ENCODE results near the gene WDPCP.
"Not testable (repeated sequence)": the region's sequence is repeated elsewhere in the genome, so short reads cannot be mapped to it uniquely, and the experiment has no call there.

WDPCP gene

DNA sequence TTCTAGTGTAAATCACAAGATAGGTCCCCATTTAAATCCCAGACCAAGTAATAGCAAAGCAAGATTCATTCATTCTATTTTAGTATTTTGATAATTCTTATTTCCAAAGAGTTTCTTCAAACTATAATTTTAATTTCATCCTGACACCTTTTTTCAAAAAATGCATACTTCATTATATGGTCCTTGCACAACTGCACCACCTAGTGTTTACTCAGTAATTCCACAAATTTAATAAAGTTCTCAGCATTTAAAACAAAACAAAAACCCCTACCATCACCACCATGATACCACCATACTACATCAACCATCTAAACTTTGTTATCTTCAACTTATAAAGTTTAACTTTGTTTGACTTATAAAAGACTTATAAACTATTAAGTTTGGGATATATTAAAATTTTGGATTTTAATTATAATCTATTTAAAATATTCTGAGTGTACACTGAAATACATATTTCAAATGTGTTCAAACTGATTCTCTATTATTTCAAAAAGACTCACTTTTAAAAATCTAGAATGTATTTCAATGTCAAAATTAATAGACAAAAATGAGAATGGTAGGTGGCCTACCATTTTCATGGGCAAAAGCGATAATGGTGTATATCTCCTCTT lies 44.2 kb downstream of the WDPCP start:
- DNase-seq (ENCODE audit: low read depth in 1 of 2, low spot score in 1 of 2) = no peak

GRCh38 chr2:63539416-63540162 lies 48.7 kb downstream of the WDPCP start:
- DNase-seq (ENCODE audit: low read depth in 1 of 2, low spot score in 1 of 2) = no peak

GRCh38 chr2:63538390-63538789 lies 49.9 kb downstream of the WDPCP start:
- no peak for DNase-seq (ENCODE audit: low read depth in 1 of 2, low spot score in 1 of 2)

DNA sequence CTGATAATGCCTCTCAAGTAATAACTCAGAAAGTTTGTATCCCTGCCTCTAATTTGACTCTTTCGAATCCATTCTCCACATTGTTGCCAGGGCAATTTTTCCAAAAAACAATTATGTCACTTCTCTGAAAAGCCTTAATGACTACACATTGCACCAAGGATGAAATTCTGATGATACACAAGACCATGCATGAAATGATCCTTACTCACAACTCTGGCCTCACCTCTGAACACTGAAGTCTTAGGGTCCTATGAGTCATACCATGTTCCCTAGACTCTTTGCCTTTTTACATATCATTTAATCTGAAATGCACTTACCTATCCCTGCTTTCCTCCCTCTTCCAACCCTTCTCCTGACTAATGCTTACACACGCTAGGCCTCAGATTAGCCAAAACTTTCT lies 51.0 kb downstream of the WDPCP start:
- no peak for DNase-seq (ENCODE audit: low read depth in 1 of 2, low spot score in 1 of 2)

- no peak for DNase-seq (ENCODE audit: low read depth in 1 of 2, low spot score in 1 of 2)
Observed at GRCh38 chr2:63530704-63531279, 57.5 kb downstream of the WDPCP start.

DNA sequence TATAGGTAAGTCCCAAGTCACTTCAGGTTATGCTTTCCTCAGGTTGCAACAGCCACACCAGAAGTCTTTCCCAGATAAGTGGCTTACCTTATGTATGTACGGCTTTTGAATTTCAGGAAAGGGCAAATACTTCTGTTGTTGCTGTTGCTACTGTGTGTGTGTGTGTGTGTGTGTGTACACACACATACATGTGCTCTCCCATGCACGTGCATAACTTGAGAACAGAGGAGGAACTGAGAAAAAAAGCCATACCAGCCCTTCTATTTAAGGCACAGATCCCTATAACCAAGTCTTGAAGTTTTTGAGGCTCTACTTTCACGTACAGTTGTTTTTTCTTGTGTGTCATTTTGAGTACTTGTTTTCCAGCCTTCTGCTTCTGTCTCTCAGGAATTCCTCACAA lies 62.4 kb downstream of the WDPCP start:
- no peak for DNase-seq (ENCODE audit: low read depth in 1 of 2, low spot score in 1 of 2)

- no peak for DNase-seq (ENCODE audit: low read depth in 1 of 2, low spot score in 1 of 2)
Observed at GRCh38 chr2:63522950-63523349, 65.3 kb downstream of the WDPCP start.

DNA sequence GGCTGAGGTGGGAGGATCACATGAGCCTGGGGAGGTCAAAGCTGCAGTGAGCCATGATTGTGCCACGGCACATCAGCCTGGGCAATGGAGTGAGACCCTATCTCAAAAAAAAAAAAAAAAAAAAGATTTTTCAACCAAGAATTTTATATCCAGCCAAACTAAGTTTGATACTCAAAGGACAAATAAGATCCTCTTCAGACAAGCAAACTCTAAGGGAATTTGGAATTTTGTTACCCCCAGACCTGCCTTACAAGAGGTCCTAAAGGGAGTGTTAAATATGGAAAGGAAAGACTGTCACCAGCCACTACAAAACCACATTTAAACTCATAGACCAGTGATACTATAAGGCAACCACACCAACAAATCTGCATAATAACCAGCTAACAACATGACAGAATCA lies 67.5 kb downstream of the WDPCP start:
- no peak for DNase-seq (ENCODE audit: low read depth in 1 of 2, low spot score in 1 of 2)

DNA sequence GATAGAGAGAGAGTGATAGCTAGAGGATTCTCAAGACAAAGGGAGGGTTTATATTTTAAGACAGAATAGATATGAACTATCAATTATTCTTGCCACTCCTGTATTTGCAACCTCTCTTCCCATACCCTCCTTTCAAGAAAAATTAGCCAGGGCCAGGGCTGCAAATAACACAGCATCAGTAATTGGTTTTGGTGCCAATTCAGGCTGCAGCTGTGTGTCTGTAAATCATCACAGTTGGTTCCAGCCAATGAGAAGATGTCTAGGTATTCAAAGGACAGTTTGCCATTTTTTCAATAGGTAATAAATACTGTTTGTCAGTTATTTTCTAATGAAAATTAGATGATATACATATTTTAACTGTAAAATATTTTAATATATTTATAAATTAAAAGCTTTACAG lies 73.5 kb downstream of the WDPCP start:
- DNase-seq (ENCODE audit: low read depth in 1 of 2, low spot score in 1 of 2) = no peak

DNA sequence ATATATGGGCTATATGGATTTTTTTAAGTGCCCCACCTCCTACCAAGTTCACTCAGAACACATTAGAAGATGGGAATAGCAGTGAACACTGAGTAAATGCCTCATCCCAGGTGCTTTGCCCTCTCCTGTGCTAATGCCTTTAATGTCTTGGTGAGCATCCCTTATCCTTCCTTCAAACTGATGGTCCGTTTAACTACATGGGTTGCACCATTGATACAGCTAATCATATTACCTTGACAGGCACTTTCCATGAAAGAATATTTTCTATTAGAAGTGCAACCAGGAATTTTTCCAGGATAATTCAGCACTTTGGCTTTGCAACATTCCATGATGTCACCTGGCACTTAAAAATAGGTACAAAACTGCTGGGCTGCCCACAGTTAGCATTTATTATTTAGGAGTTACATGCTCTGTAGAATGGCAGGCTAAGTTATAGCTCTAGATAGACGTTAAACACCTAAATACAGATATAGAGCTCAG lies 74.0 kb downstream of the WDPCP start:
- DNase-seq (ENCODE audit: low read depth in 1 of 2, low spot score in 1 of 2) = no peak

DNA sequence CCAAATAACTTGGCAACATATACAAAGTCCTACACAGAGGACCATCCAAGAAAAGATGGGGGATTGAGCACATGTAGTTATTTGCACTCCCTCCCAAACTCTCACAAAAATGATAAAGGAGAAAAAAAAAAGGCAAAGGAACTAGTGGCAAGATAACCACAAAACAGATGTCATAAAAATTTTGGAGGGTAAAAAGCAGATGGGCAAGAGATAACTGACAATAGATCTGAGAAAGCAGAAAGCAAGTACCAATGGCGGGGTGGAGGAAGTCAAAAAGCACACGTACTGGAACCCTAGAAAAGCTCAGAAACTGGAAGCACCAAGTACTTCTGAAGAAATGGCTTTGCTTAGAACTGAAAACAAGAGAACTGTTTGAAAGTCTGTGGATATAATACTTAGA lies 82.0 kb downstream of the WDPCP start:
- no peak for DNase-seq (ENCODE audit: low read depth in 1 of 2, low spot score in 1 of 2)

GRCh38 chr2:63503818-63504217 lies 84.5 kb downstream of the WDPCP start:
- no peak for DNase-seq (ENCODE audit: low read depth in 1 of 2, low spot score in 1 of 2)

GRCh38 chr2:63500398-63500797 lies 87.9 kb downstream of the WDPCP start:
- no peak for DNase-seq (ENCODE audit: low read depth in 1 of 2, low spot score in 1 of 2)

DNA sequence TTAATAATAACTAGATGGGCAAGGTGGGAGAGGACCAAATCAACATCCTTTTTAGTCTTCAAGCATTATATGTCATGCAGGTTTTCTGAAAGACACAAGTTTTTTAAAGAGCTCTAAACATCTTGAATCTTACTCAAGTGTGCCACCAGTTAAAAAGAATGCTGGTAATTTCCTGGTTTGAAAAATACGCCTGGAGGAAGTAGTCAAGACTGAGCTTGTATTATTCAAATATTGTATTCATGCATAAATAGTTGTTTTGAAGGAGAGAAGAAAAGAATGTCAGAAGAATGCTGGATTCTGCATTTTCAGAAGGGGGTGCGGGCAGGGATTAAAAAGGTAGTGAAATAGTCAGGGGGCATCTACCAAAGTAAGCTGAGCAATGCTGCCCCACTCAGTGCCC lies 90.7 kb downstream of the WDPCP start:
- DNase-seq (ENCODE audit: low read depth in 1 of 2, low spot score in 1 of 2) = no peak

DNA sequence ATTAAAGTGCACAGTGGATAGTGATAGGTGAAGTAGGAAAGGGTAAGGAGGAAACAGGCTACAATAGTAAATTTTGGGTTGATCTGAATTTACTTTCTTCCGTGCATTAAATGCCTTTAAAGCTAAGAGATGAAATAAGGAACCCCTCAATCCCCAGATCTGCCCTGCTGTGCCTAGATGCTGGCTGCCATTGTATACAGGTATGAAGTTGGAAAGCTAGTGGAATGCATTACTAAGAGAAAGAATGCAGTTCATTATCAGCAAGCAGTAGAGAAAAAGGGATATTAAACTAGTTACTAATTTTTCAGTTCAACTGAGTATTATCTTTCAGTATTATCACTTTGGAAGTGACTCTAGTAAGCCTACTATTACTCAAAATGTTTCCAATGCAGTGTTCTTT lies 93.3 kb downstream of the WDPCP start:
- no peak for DNase-seq (ENCODE audit: low read depth in 1 of 2, low spot score in 1 of 2)

GRCh38 chr2:63494100-63494499 lies 94.2 kb downstream of the WDPCP start:
- DNase-seq (ENCODE audit: low read depth in 1 of 2, low spot score in 1 of 2) = no peak

- no peak for DNase-seq (ENCODE audit: low read depth in 1 of 2, low spot score in 1 of 2)
Observed at GRCh38 chr2:63488118-63488713, 100.1 kb downstream of the WDPCP start.

DNA sequence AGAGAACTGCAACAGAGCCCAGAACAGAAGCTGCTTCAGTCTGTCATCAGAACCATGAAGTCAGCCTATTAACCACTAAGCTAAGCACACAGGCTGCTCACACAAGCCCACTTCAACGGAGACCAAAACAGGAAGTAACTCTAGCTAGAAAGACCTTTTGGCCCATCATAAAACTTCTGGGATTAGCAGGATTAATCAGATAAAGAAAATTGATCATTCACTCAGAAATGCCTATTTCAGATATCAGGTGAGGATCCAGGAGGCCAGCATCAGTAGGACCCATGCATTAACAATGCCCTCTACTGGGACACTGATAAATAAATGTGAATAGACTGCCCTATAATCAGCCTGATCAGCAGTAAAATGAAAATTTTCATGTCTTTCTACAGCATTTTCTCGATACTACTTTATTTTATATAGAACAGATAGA lies 101.4 kb downstream of the WDPCP start:
- DNase-seq (ENCODE audit: low read depth in 1 of 2, low spot score in 1 of 2) = no peak

DNA sequence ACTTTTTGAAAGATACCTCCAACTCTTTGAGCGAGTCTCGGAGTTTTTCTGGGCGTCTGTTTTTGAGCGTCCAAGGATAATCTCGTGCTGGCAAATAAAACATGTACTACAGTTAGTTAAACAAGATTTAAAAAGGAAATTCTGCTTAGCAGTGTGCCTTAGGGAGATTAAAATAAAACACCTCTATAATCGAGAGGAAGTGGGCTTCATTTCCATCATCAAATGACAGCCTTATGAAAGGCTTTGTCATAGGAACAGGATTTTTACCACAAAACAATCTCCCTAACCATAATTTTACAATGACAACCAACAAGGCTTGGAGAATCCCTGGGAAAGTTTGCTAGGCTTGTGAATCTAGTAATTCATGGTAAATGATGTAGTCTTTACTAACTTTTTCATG lies 103.4 kb downstream of the WDPCP start:
- no peak for DNase-seq (ENCODE audit: low read depth in 1 of 2, low spot score in 1 of 2)

DNA sequence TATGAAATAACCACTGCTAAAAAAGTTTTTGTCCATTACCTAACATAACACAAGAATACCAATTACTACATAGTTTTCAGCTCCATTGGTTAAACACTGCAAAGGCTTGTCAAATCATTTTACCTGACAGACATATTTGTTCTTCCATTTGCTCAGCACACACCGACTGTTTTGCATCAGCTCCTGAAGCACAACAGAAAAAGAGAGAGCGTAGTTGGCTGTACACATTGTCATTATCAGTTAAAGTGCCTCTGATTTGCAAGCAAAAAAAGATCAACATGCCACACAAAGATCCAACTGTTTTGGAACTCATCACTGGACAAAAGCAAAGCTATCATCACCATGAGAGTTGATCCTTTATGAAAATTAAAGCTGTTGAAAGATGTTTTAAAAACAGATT lies 103.8 kb downstream of the WDPCP start:
- no peak for DNase-seq (ENCODE audit: low read depth in 1 of 2, low spot score in 1 of 2)

DNA sequence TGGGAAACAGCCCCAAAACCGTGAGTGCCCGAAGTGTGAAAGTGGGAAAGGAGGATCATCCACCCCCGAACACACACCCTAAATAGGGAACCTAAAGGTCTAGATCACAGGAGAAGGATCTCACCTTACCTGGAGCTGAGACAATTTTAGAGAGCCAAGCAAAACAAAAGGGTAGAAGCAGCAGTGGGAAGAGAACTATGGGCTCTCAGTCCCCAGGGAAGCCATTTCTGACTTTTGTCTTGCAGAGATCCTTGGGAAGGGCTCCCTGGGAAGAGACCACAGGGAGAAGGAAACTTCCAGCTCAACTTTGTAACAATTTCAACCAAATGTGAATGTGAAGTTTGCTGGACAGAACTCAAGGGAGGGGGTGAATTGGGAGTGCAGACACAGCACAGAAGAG lies 110.6 kb downstream of the WDPCP start:
- DNase-seq (ENCODE audit: low read depth in 1 of 2, low spot score in 1 of 2) = no peak

- not testable (repeated sequence) for DNase-seq (ENCODE audit: low read depth in 1 of 2, low spot score in 1 of 2)
Observed at GRCh38 chr2:63469313-63469712, 119.0 kb downstream of the WDPCP start.

Data from activated CD4-positive, alpha-beta T cell treated with anti-CD3 and anti-CD28 coated beads, Interleukin-2, amount 50 U/mL, for 24 hours (primary cell).